Liver (tissue), 3 donors: ENCODE measurements around the gene THAP2.

Experiments used
- RXRA ChIP-seq, 2 donors: IDR thresholded peaks; 2 replicates each; pipeline ENCODE4 v1.6.1; 2017 to 2018; ENCODE audit warnings: antibody characterized with exemption in 2 of 2, mild to moderate bottlenecking in 1 of 2
- YY1 ChIP-seq: IDR thresholded peaks from 2 replicates; pipeline ENCODE4 v1.6.1; 2016; ENCODE audit warnings: antibody characterized with exemption, mild to moderate bottlenecking
- TF ChIP-seq, protein P1 (sequence below): IDR thresholded peaks from 2 replicates; pipeline ENCODE4 v1.6.1; 2016; ENCODE audit warnings: antibody characterized with exemption, mild to moderate bottlenecking
- TF ChIP-seq, protein P2 (sequence below): fragments of 150-350 bp; IDR thresholded peaks from 2 replicates; pipeline ENCODE4 v1.5.1; 2017; ENCODE audit warnings: improper control_type of control experiment, low read depth, low read length; ENCODE audit not compliant: missing input control
- TF ChIP-seq, protein P3 (sequence below): IDR thresholded peaks from 2 replicates; pipeline ENCODE4 v1.6.1; 2016; ENCODE audit warnings: antibody characterized with exemption
- donor health status: healthy.
- donor health status: healthy.

DNA sequence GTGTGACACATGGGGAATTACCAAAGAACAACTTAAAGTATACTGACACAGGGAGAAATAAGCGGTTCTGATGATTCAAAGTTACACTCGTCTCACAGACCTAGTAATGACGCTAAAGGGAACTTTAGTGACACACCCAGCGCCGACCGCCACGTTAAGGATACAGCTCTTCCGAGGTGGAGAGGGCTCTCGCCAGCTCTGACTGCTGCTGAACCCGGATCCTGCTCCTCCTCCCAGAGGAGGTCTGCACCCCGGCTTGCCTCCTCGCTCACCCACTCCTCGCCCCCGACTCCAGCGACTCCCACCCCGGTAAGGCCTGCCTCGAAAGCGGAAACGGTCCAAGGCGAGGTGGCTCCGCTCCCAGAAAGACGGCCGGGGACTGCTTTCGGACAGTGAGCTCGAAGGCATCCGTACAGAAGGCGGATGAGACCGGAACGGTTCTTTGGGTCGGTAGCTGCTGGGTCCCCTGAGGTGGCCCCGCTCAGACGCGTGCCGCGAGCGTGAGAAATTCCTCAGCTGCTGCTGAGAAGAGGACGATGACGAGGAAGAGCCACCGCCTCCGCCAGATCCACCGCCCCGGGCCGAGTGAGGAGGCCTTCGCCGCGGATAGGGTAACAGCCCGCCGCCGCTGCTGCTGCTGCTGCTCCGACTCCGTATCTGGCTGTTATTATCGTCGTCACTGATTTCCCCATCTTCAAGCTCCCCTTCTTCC, 1.1 kb upstream of the THAP2 start:
- TF ChIP-seq, protein P1, sequence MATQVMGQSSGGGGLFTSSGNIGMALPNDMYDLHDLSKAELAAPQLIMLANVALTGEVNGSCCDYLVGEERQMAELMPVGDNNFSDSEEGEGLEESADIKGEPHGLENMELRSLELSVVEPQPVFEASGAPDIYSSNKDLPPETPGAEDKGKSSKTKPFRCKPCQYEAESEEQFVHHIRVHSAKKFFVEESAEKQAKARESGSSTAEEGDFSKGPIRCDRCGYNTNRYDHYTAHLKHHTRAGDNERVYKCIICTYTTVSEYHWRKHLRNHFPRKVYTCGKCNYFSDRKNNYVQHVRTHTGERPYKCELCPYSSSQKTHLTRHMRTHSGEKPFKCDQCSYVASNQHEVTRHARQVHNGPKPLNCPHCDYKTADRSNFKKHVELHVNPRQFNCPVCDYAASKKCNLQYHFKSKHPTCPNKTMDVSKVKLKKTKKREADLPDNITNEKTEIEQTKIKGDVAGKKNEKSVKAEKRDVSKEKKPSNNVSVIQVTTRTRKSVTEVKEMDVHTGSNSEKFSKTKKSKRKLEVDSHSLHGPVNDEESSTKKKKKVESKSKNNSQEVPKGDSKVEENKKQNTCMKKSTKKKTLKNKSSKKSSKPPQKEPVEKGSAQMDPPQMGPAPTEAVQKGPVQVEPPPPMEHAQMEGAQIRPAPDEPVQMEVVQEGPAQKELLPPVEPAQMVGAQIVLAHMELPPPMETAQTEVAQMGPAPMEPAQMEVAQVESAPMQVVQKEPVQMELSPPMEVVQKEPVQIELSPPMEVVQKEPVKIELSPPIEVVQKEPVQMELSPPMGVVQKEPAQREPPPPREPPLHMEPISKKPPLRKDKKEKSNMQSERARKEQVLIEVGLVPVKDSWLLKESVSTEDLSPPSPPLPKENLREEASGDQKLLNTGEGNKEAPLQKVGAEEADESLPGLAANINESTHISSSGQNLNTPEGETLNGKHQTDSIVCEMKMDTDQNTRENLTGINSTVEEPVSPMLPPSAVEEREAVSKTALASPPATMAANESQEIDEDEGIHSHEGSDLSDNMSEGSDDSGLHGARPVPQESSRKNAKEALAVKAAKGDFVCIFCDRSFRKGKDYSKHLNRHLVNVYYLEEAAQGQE, result no peak
- TF ChIP-seq, protein P2, sequence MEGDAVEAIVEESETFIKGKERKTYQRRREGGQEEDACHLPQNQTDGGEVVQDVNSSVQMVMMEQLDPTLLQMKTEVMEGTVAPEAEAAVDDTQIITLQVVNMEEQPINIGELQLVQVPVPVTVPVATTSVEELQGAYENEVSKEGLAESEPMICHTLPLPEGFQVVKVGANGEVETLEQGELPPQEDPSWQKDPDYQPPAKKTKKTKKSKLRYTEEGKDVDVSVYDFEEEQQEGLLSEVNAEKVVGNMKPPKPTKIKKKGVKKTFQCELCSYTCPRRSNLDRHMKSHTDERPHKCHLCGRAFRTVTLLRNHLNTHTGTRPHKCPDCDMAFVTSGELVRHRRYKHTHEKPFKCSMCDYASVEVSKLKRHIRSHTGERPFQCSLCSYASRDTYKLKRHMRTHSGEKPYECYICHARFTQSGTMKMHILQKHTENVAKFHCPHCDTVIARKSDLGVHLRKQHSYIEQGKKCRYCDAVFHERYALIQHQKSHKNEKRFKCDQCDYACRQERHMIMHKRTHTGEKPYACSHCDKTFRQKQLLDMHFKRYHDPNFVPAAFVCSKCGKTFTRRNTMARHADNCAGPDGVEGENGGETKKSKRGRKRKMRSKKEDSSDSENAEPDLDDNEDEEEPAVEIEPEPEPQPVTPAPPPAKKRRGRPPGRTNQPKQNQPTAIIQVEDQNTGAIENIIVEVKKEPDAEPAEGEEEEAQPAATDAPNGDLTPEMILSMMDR, result no peak
- TF ChIP-seq, protein P3, sequence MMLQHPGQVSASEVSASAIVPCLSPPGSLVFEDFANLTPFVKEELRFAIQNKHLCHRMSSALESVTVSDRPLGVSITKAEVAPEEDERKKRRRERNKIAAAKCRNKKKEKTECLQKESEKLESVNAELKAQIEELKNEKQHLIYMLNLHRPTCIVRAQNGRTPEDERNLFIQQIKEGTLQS, result no peak
- TF ChIP-seq YY1 (no peak), RXRA (IDR thresholded peaks at IDR 0.05) (no peak)
